B cell (primary cell): ENCODE data around the gene LCOR.

Experiments used
- EZH2 ChIP-seq: IDR thresholded peaks from 2 replicates; pipeline ENCODE4 v1.6.1; 2012; ENCODE audit warnings: borderline replicate concordance, low read depth, mild to moderate bottlenecking, moderate library complexity, low read length; ENCODE audit not compliant: insufficient read depth, poor library complexity, severe bottlenecking
- TF ChIP-seq, protein P1 (sequence below): fragments of 200-600 bp; IDR thresholded peaks from one replicate; pipeline ENCODE4 v1.8.0; 2022; ENCODE audit warnings: antibody characterized with exemption, mild to moderate bottlenecking

DNA sequence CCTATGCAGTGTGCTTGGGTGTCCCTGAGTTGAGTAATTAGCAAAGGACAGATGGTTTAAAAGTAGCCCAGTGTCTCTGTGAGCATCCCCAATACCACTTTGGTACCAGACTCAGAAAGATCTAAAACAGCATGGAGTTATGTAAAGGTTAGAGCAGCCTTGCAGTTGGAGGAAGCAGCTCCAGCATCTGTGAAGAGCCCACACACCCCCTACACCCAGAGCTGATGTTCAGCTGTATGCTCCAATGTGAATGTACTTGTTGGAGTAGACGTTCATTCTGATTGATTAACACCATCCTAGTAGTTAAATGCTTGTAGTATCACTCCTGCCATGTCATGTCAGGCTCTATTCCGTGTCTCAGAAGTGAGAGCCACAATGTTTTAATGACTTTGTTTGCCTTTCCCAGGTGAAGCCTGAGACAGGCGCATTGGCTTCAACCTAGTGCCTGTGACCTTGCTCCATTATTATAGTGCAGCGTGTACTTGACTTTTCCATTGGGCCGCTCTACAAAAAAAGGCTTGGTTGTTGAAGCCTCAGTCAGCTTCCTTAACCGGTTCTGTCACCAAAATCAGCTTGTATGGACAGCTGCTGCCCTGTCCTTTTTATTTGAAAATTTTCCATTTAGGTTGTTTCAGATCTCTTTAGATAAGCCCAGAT is 154.2 kb downstream of the LCOR start:
- TF ChIP-seq, protein P1, sequence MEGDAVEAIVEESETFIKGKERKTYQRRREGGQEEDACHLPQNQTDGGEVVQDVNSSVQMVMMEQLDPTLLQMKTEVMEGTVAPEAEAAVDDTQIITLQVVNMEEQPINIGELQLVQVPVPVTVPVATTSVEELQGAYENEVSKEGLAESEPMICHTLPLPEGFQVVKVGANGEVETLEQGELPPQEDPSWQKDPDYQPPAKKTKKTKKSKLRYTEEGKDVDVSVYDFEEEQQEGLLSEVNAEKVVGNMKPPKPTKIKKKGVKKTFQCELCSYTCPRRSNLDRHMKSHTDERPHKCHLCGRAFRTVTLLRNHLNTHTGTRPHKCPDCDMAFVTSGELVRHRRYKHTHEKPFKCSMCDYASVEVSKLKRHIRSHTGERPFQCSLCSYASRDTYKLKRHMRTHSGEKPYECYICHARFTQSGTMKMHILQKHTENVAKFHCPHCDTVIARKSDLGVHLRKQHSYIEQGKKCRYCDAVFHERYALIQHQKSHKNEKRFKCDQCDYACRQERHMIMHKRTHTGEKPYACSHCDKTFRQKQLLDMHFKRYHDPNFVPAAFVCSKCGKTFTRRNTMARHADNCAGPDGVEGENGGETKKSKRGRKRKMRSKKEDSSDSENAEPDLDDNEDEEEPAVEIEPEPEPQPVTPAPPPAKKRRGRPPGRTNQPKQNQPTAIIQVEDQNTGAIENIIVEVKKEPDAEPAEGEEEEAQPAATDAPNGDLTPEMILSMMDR, result no peak
- TF ChIP-seq EZH2, result no peak
